Nephron progenitor cell (in vitro differentiated cells): ENCODE results near the gene PGBD5.
"Not testable (repeated sequence)": the region's sequence is repeated elsewhere in the genome, so short reads cannot be mapped to it uniquely, and the experiment has no call there.

Experiments
- DNase-seq: peaks from one replicate; pipeline ENCODE4 v3.0.0; 2021
- H3K27ac Mint-ChIP-seq: 2 replicates; pipeline ENCODE4 v1.8.0; 2021; ENCODE audit warnings: mild to moderate bottlenecking, moderate library complexity, mixed read lengths
- H3K27me3 Mint-ChIP-seq: 2 replicates; pipeline ENCODE4 v1.8.0; 2021; ENCODE audit warnings: mild to moderate bottlenecking, low read depth, mixed read lengths; ENCODE audit not compliant: poor library complexity
- H3K36me3 Mint-ChIP-seq: 2 replicates; pipeline ENCODE4 v1.8.0; 2021; ENCODE audit warnings: low read depth, mixed read lengths
- H3K4me1 Mint-ChIP-seq: 2 replicates; pipeline ENCODE4 v1.8.0; 2021; ENCODE audit warnings: mixed read lengths
- H3K4me3 Mint-ChIP-seq: 2 replicates; pipeline ENCODE4 v1.8.0; 2021; ENCODE audit warnings: mild to moderate bottlenecking, moderate library complexity, mixed read lengths
- H3K9me3 Mint-ChIP-seq: 2 replicates; pipeline ENCODE4 v1.8.0; 2021; ENCODE audit warnings: mild to moderate bottlenecking, moderate library complexity, mixed read lengths
- CTCF ChIP-seq: fragments of 200-600 bp; sonication (generic); IDR thresholded peaks from 2 replicates; pipeline ENCODE4 v1.5.0; 2021; ENCODE audit warnings: antibody characterized with exemption

The PGBD5 gene

GRCh38 chr1:230415405-230416132, 10.6 kb downstream of the PGBD5 start:
- Mint-ChIP-seq H3K27ac (no peak overlapping the region), H3K4me3 (no peak overlapping the region), H3K27me3 (peaks cover 38% of the 10 kb centered on the region), H3K36me3 (no peaks in the 10 kb centered on the region), H3K4me1 (no peaks in the 10 kb centered on the region), H3K9me3 (peaks cover 8% of the 10 kb centered on the region)
- TF ChIP-seq CTCF: no peak
- no peak for DNase-seq

GRCh38 chr1:230414694-230415093, 11.4 kb downstream of the PGBD5 start:
- no peaks in the 10 kb centered on the region for H3K36me3 Mint-ChIP-seq
- H3K9me3 Mint-ChIP-seq: no peaks in the 10 kb centered on the region
- H3K27ac Mint-ChIP-seq: no peak overlapping the region
- no peak for TF ChIP-seq CTCF
- peaks cover 34% of the 10 kb centered on the region for H3K27me3 Mint-ChIP-seq
- DNase-seq: no peak
- no peak overlapping the region for H3K4me3 Mint-ChIP-seq
- no peaks in the 10 kb centered on the region for H3K4me1 Mint-ChIP-seq

- Mint-ChIP-seq H3K36me3 (no peaks in the 10 kb centered on the region), H3K27me3 (peaks cover 31% of the 10 kb centered on the region), H3K9me3 (no peaks in the 10 kb centered on the region), H3K4me1 (no peaks in the 10 kb centered on the region), H3K4me3 (no peak overlapping the region), H3K27ac (no peak overlapping the region)
- no peak for DNase-seq
- no peak for TF ChIP-seq CTCF
These were observed 12.0 kb downstream of the PGBD5 start for GRCh38 chr1:230414102-230414501.

- TF ChIP-seq CTCF: no peak
- Mint-ChIP-seq H3K4me1 (no peaks in the 10 kb centered on the region), H3K27ac (no peak overlapping the region), H3K36me3 (no peaks in the 10 kb centered on the region), H3K27me3 (peaks cover 21% of the 10 kb centered on the region), H3K4me3 (no peak overlapping the region), H3K9me3 (no peaks in the 10 kb centered on the region)
- no peak for DNase-seq
These were observed 13.1 kb downstream of the PGBD5 start for GRCh38 chr1:230413061-230413460.

GRCh38 chr1:230408971-230409370, 17.2 kb downstream of the PGBD5 start:
- Mint-ChIP-seq H3K4me1 (no peaks in the 10 kb centered on the region), H3K36me3 (no peaks in the 10 kb centered on the region), H3K9me3 (peaks cover under 1% of the 10 kb centered on the region), H3K27me3 (peaks cover 7% of the 10 kb centered on the region), H3K27ac (no peak overlapping the region), H3K4me3 (no peak overlapping the region)
- TF ChIP-seq CTCF: no peak
- no peak for DNase-seq

- no peak for DNase-seq
- H3K27ac Mint-ChIP-seq: no peak overlapping the region
These were observed 18.8 kb downstream of the PGBD5 start for GRCh38 chr1:230407351-230407750.

GRCh38 chr1:230406727-230407126, 19.4 kb downstream of the PGBD5 start:
- H3K27ac Mint-ChIP-seq, H3K4me1 Mint-ChIP-seq, DNase-seq, H3K27me3 Mint-ChIP-seq, H3K4me3 Mint-ChIP-seq, H3K9me3 Mint-ChIP-seq, H3K36me3 Mint-ChIP-seq: not testable (repeated sequence)

More at GRCh38 chr1:230407351-230407750, 18.8 kb downstream of the PGBD5 start:
- Mint-ChIP-seq H3K36me3 (no peaks in the 10 kb centered on the region), H3K4me3 (no peak overlapping the region), H3K4me1 (no peaks in the 10 kb centered on the region), H3K9me3 (peaks cover 3% of the 10 kb centered on the region), H3K27me3 (peaks cover 7% of the 10 kb centered on the region)
- TF ChIP-seq CTCF: no peak
